SK-N-SH treated with all-trans-retinoic acid at 6 μM for 48 hours (cell line): ENCODE data around the gene KANTR.

Experiments used
- RARB ChIP-seq: fragments of 250-450 bp; sonication (Bioruptor Pico); IDR thresholded peaks from 2 replicates; pipeline ENCODE4 v1.8.0; 2021; ENCODE audit warnings: mild to moderate bottlenecking, moderate library complexity
- ZFP3 ChIP-seq: fragments of 250-450 bp; sonication (Bioruptor Pico); IDR thresholded peaks from 2 replicates; pipeline ENCODE4 v1.5.0; 2020; ENCODE audit warnings: mild to moderate bottlenecking, moderate library complexity

- TF ChIP-seq RARB (CRISPR knock-in tag) (no peak), ZFP3 (CRISPR knock-in tag) (no peak)
Measured at GRCh38 chrX:53122013-53122412, 28.1 kb downstream of the KANTR start.
